SKM-1 treated with dmso at 0.1 percent for 144 hours (cell line): ENCODE results near the gene KBTBD7.
"Not testable (repeated sequence)": the region's sequence is repeated elsewhere in the genome, so short reads cannot be mapped to it uniquely, and the experiment has no call there.

Experiments
- DNase-seq: peaks from one replicate; lab custom pipeline; 2025; ENCODE audit not compliant: unreplicated experiment; lab: John Stamatoyannopoulos, UW

KBTBD7 gene

GRCh38 chr13:41196620-41197019 lies 2.3 kb upstream of the KBTBD7 start:
- DNase-seq: peak; percentile 2

DNA sequence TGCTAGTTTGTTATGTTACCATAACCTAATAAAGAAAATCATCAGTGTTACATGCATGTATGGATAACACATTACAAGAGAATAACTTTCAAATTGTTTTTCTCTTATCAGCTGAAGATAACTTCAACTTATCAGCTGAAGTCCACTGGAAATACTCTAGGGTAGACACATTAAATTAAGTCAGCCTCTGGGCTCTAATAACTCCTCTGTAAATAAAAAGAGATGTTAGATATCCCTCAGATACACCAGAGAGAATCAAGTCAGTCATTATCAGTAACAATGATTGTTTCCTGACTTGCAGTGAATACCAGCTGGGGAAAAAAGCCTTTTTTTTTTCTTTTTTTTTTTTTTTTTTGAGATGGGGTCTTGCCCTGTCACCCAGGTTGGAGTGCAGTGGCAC lies 1.6 kb upstream of the KBTBD7 start:
- no peak for DNase-seq

GRCh38 chr13:41193469-41193868 lies 900 bp downstream of the KBTBD7 start:
- no peak for DNase-seq

- DNase-seq: no peak
These were observed 5.8 kb downstream of the KBTBD7 start for GRCh38 chr13:41188584-41188983.

DNA sequence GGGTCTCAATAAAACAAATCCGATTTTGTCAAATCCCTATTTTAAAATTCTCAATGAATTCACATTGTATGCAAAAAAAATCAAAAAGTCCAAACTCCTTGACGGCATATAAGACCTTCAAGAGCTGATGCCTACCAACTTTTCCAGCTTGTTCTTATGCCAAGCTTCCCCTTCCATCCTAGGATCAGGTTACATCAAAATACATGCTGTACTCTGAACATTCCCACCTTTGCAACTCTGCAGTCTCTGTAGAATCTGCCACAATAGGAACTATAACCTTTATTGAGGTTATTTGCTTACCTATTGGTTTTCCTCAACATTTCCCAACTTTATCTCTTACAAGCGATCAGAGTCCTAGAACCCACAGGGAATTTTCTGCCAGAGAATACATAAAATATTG lies 7.9 kb downstream of the KBTBD7 start:
- DNase-seq: no peak

GRCh38 chr13:41182231-41182630 lies 12.1 kb downstream of the KBTBD7 start:
- DNase-seq: no peak

DNA sequence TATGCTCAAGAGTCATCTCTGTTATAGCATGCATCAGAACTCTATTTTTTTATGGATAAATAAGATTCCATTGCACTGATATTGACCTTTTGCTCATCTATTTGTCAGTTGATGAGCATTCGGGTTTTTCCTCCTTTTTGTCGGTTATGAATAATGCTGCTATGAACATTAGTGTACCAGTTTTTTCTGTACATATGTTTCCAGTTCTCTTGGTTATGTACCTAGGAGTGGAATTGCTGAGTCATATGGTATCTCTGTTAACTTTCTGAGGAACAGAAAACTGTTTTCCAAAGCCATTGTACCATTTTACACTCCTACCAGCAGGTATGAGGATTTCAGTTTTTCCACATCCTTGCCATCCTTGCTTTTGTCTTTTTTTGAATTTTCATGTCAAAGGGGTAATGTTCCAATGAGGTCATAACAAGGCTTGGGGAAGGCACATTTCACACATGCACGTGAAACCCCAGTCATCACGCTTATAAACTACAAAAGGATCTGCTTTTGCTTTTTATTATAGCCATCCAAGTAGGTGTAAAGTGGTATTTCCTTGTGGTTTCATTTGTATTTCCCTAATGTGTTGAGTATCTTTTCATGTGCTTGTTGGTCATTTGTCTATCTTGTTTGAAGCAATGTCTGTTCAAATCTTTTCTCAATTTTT lies 14.6 kb downstream of the KBTBD7 start:
- DNase-seq: no peak

GRCh38 chr13:41178040-41178439 lies 16.3 kb downstream of the KBTBD7 start:
- peak; percentile 37 for DNase-seq

GRCh38 chr13:41177616-41178015 lies 16.8 kb downstream of the KBTBD7 start:
- peak; percentile 91 for DNase-seq

- DNase-seq: not testable (repeated sequence)
These were observed 18.8 kb downstream of the KBTBD7 start for GRCh38 chr13:41175576-41175975.

DNA sequence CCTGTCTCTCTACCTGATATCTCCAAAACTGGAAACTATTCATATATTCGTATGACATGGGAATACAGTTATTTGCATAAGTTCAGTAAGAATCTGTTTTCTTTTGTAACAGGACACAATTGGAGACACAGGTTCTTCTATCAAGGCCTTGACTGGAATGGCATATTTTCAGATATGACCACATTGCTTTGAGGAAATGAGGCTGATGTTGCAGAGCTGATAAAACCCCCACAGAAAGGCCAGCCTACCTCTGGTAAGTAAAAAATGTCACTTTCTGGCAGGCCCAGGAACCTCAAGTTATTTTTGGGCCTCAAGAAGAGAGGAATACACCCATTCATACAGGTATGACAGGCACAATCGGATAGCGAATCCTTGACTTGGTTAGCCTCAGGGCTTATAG lies 32.2 kb downstream of the KBTBD7 start:
- no peak for DNase-seq

DNA sequence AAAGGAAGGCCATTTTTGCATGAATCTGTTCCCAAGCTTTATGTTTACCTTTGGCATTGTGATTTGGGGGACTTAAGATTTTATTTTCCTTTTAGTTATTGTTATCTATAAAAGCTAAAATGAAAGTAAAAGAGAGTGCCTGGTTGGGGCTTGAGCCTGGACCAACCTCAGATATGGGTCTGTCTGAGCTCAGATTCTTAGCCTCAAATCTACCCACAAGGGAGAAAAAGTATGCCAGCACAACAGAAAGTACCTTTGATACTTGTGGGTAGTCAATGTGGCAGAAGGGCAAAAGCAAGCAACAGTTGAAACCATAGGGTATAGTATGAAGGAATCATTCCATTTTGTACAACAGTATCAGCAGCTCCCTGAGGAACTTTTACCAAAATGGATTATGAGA lies 35.2 kb downstream of the KBTBD7 start:
- no peak for DNase-seq

- no peak for DNase-seq
These were observed 37.2 kb downstream of the KBTBD7 start for GRCh38 chr13:41157048-41157717.

DNA sequence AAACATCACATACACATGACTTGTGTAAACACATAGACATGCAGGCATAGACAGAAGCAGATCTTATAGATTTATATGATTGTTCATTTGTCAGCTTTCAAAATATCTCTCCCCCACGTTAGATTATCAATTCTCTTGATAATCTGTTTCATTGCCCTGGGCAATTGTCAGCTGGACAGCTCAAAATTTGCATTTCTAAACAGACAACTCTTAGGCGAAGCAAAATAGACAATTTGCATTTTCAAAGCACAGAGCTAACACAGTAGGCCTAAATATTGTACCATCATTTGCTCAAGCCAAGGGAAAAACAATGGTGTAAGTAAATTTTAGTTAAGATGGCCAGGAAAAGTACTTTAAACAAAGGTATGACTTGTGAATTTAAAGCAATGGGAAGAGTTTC lies 37.7 kb downstream of the KBTBD7 start:
- no peak for DNase-seq

DNA sequence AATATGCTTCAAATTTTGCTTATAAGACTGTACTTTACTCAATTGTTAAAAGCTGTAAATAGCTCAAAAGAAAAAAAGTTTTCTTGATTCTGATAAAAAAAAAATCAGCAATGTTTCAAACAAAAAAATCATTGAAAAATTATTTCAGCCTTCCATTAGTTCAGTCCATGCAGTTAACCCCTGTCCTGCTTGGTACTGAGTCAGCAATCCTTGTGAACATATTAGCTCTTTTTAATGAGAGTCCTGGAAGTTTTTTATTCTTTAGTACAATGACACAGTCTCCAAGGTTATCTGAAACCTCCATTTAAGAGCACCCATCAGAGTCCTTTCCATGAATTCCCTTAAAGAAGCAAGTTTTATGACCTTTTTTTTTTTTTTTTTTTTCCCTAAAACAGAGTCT lies 40.3 kb downstream of the KBTBD7 start:
- no peak for DNase-seq

DNA sequence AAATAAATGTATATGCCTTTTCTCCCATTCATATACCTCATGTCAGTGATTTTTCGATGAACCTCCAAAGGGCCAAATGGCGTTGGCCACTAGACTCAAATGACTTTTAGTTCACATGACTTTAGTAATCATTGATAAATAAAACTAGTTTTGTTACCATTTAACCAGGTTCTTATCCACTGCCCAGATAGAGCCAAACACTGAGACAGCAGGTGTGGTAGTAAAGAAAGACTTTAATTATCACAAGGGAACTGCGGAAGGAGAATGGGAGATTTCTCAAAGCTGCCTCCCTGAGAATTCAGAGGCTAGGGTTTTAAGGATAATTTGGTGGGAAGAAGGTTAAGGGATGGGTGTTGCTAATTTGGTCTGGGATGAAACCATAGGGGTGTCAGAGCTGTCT lies 42.4 kb downstream of the KBTBD7 start:
- no peak for DNase-seq

- DNase-seq: no peak
These were observed 44.3 kb downstream of the KBTBD7 start for GRCh38 chr13:41150058-41150457.

DNA sequence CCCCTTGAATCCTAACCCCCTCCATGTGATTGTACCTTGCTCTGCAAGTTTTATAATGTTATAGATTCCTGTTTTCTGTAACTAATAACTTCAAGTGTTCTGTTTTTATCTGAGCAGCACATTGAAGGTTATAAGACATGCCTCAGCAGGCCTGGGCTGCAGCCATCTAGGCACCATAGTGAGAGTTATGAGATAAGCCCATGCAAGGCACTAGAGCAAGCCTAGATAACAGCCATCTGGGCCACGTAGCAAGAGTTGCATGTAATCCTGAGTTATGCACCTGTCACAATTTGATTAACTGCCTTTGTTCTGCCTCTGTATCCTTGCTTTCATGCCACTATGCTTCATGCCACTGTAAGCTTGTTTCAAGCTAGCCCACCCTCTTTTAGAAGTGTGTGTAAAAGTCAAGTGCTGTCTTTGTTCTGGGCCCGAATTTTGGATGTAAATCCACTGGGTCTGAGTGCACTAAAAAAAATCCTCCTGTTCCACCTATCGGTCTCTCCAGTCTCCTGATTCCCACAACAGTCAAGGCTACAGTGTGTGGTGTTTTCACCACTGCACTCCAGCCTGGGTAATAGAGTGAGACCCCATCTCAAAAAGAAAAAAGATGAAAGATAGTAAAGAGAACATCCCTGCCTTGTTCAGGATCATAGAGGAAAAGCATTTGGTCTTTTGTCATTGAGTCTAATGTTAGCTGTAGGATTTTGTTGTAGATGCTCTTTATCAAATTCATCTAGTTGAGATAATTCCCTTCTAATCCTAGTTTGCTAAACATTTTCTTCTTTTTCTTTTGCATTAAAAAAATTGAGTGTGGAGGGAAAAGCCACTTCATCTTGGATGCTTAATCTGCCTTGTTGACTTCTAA lies 45.7 kb downstream of the KBTBD7 start:
- DNase-seq: no peak

GRCh38 chr13:41145136-41145908 lies 49.0 kb downstream of the KBTBD7 start:
- no peak for DNase-seq

GRCh38 chr13:41144576-41144975 lies 49.8 kb downstream of the KBTBD7 start:
- no peak for DNase-seq
